PC-9 (cell line): ENCODE data around the gene RALGPS1. TPM values are rescaled to one million over a fixed set of nuclear protein-coding genes. Genes with fewer than 3 reads are reported as not detected.

ENCODE experiments used
- BruUV-seq: library from RNA; stranded (reverse); fragments of 400-500 nt; replicated peaks from 2 replicates; lab custom pipeline; 2021; lab: Mats Ljungman, UMichigan
- CTCF ChIA-PET: fragments of 300-600 bp; sonication (Branson Sonifier 250); formaldehyde crosslinking; loops from one replicate; lab custom pipeline; 2022; ENCODE audit warnings: antibody characterized with exemption; lab: Charles Lee
- POLR2A ChIA-PET: fragments of 300-600 bp; sonication (Branson Sonifier 250); formaldehyde crosslinking; loops from one replicate; lab custom pipeline; 2022; ENCODE audit warnings: antibody characterized with exemption; ENCODE audit not compliant: unreplicated experiment; lab: Charles Lee
- DNase-seq, 2 experiments: peaks; one replicate each; pipeline versions ENCODE4 v3.0.0 to v3.0.0-alpha.2; 2015 to 2022; ENCODE audit warnings: mixed read lengths in 1 of 2
- H2AFZ ChIP-seq: fragments of 200-600 bp; sonication (generic); 2 replicates; pipeline ENCODE4 v1.8.1; 2017; ENCODE audit warnings: antibody characterized with exemption
- H3F3A ChIP-seq: fragments of 200-600 bp; sonication (generic); 2 replicates; pipeline ENCODE4 v1.8.1; 2017; ENCODE audit warnings: antibody characterized with exemption, mild to moderate bottlenecking, low read depth; ENCODE audit not compliant: insufficient read depth
- H3K27ac ChIP-seq: fragments of 200-600 bp; sonication (generic); 2 replicates; pipeline ENCODE4 v1.6.1; 2016; ENCODE audit warnings: mixed run types
- H3K27me3 ChIP-seq: fragments of 200-600 bp; sonication (generic); 2 replicates; pipeline ENCODE4 v1.6.1; 2016; ENCODE audit warnings: low read depth, mixed run types; ENCODE audit not compliant: insufficient read depth
- H3K36me3 ChIP-seq: fragments of 200-600 bp; sonication (generic); 2 replicates; pipeline ENCODE4 v1.6.1; 2016; ENCODE audit warnings: low read depth, mixed run types
- H3K4me1 ChIP-seq: fragments of 200-600 bp; sonication (generic); replicated peaks from 2 replicates; pipeline ENCODE4 v1.6.1; 2016; ENCODE audit warnings: mixed run types; ENCODE audit not compliant: insufficient read depth
- H3K4me2 ChIP-seq: fragments of 200-600 bp; sonication (generic); 2 replicates; pipeline ENCODE4 v1.6.1; 2017; ENCODE audit warnings: mixed run types
- H3K4me3 ChIP-seq: fragments of 200-600 bp; sonication (generic); 2 replicates; pipeline ENCODE4 v1.6.1; 2016; ENCODE audit warnings: mixed run types
- H3K79me2 ChIP-seq: fragments of 200-600 bp; sonication (generic); 2 replicates; pipeline ENCODE4 v1.6.1; 2017; ENCODE audit warnings: low read depth, mixed run types
- H3K9me2 ChIP-seq: fragments of 200-600 bp; sonication (generic); 2 replicates; pipeline ENCODE4 v1.8.1; 2017; ENCODE audit warnings: mild to moderate bottlenecking; ENCODE audit not compliant: insufficient read depth
- H3K9me3 ChIP-seq: fragments of 200-600 bp; sonication (generic); 2 replicates; pipeline ENCODE4 v1.8.1; 2016; ENCODE audit warnings: low read depth; ENCODE audit not compliant: insufficient read depth
- H4K20me1 ChIP-seq: fragments of 200-600 bp; sonication (generic); 2 replicates; pipeline ENCODE4 v1.8.1; 2017; ENCODE audit not compliant: insufficient read depth
- EZH2 ChIP-seq: fragments of 200-600 bp; sonication (generic); IDR thresholded peaks from 2 replicates; pipeline ENCODE4 v1.8.0; 2017; ENCODE audit warnings: antibody characterized with exemption, low read depth
- intact Hi-C: fragments of 100-400 bp; cut with micrococcal nuclease; formaldehyde crosslinking; loops from one replicate; pipeline ENCODE4 v1.10.0; 2022; ENCODE audit not compliant: unreplicated experiment
- total RNA-seq: library from RNA; stranded (reverse); gene quantifications from 2 replicates; pipeline ENCODE4 v1.2.3, GENCODE V29; 2021
- TF ChIP-seq, protein P1 (sequence below): fragments of 200-600 bp; sonication (generic); conservative IDR thresholded peaks from 2 replicates; pipeline ENCODE4 v1.6.1; 2017; ENCODE audit warnings: mixed run types, antibody characterized with exemption, mild to moderate bottlenecking, moderate library complexity

RALGPS1 gene
- total RNA-seq, 1 experiment from 2014 or later: 23.3 TPM

DNA sequence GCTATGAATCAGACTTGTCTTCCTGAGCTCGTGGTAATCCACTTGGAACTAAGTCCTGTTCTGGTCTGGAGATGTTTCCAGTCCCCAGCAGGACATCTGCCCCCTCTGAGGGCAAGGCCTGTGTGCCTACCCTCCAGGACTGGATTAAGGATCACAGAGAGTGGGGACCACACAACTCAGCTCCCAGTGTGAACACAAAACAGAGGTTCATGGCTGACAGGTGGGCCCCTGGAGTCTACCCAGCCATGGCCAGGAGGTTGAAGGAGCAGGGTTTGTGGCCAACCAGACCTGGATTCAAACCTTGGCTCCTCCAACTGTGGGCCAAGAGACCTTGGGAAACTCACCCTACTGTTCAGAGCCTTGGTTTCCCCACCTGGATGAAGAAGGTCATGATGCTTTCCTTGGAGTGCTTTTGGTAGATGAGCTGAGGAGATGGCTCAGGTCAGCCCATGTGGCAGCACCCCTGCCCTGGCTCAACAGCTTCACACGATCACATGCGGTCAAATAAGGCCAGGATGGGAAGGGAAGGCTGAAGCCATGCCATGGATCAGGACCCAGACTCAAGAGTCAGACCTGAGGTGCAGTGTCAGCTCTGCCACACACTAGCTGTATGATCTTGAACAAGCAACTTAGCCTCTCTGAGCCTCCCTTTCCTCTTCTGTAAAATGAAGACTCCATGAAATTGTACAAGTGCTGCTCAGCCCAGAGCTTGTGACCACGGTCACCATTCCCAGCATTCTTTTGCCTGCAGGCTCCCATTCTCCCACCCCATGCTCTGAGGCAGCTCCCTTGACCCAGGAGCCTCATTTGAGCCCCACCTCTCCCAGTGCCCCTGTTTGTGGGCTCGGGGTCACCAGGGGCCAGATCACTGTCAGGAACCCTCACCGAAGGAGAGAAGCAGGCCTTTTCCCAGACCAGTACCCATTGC is 235.1 kb downstream of the RALGPS1 start:
- Histone ChIP-seq H3K27ac (no peak overlapping the region), H3K4me3 (no peak overlapping the region), H3F3A (0 out of 2 replicates have a peak, but pooled peaks cover 3% of the 10 kb centered on the region), H3K9me2 (no peaks in the 10 kb centered on the region), H3K27me3 (no peaks in the 10 kb centered on the region), H3K4me1 (no peaks in the 10 kb centered on the region), H3K4me2 (no peak overlapping the region), H2AFZ (no peak overlapping the region), H3K36me3 (no peaks in the 10 kb centered on the region), H3K9me3 (no peaks in the 10 kb centered on the region), H4K20me1 (no peaks in the 10 kb centered on the region), H3K79me2 (no peaks in the 10 kb centered on the region)
- DNase-seq: no peak
- ChIA-PET CTCF (interaction anchor here (0.6 kb wide), 1 partner anchor 35 kb away, joined by 3 read pairs; no protein-coding TSS in a partner anchor), POLR2A (no interaction called here)
- TF ChIP-seq, protein P1, sequence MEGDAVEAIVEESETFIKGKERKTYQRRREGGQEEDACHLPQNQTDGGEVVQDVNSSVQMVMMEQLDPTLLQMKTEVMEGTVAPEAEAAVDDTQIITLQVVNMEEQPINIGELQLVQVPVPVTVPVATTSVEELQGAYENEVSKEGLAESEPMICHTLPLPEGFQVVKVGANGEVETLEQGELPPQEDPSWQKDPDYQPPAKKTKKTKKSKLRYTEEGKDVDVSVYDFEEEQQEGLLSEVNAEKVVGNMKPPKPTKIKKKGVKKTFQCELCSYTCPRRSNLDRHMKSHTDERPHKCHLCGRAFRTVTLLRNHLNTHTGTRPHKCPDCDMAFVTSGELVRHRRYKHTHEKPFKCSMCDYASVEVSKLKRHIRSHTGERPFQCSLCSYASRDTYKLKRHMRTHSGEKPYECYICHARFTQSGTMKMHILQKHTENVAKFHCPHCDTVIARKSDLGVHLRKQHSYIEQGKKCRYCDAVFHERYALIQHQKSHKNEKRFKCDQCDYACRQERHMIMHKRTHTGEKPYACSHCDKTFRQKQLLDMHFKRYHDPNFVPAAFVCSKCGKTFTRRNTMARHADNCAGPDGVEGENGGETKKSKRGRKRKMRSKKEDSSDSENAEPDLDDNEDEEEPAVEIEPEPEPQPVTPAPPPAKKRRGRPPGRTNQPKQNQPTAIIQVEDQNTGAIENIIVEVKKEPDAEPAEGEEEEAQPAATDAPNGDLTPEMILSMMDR: no peak
- no peak for TF ChIP-seq EZH2
- intact Hi-C loops: no loop called here
- no TSS peak for BruUV-seq

GRCh38 chr9:127153501-127153900 is 238.9 kb downstream of the RALGPS1 start:
- DNase-seq: no peak
- TF ChIP-seq, protein P1: no peak
- TF ChIP-seq EZH2: no peak
- Histone ChIP-seq H3K4me1 (no peaks in the 10 kb centered on the region), H3K36me3 (no peaks in the 10 kb centered on the region), H2AFZ (no peak overlapping the region), H3K27me3 (no peaks in the 10 kb centered on the region), H3K9me2 (no peaks in the 10 kb centered on the region), H3K4me2 (no peak overlapping the region), H3K79me2 (no peaks in the 10 kb centered on the region), H3K9me3 (no peaks in the 10 kb centered on the region), H3K4me3 (no peak overlapping the region), H4K20me1 (no peaks in the 10 kb centered on the region), H3F3A (peaks cover 4% of the 10 kb centered on the region; the same call in 1 of the 2 replicates), H3K27ac (no peak overlapping the region)
- BruUV-seq: no TSS peak
- POLR2A ChIA-PET: no interaction called here
- CTCF ChIA-PET: no interaction called here
- intact Hi-C loops: no loop called here

GRCh38 chr9:127154003-127154389 is 239.4 kb downstream of the RALGPS1 start:
- Histone ChIP-seq H3K9me3 (no peaks in the 10 kb centered on the region), H4K20me1 (no peaks in the 10 kb centered on the region), H3K4me3 (no peak overlapping the region), H3K4me1 (no peaks in the 10 kb centered on the region), H2AFZ (no peak overlapping the region), H3K36me3 (no peaks in the 10 kb centered on the region), H3K9me2 (no peaks in the 10 kb centered on the region), H3F3A (peaks cover 4% of the 10 kb centered on the region; the same call in 1 of the 2 replicates), H3K79me2 (no peaks in the 10 kb centered on the region), H3K27me3 (no peaks in the 10 kb centered on the region), H3K27ac (no peak overlapping the region), H3K4me2 (no peak overlapping the region)
- no TSS peak for BruUV-seq
- ChIA-PET CTCF (no interaction called here), POLR2A (no interaction called here)
- TF ChIP-seq EZH2: no peak
- TF ChIP-seq, protein P1: no peak
- no peak for DNase-seq
- intact Hi-C loops: no loop called here
